Right cardiac atrium (tissue), 5 donors: ENCODE data around the gene FAM234A. TPM values are rescaled to one million over a fixed set of nuclear protein-coding genes. Genes with fewer than 3 reads are reported as not detected.

Source experiments
- ATAC-seq, 2 donors: fragments of 200-7000 bp; cut with Tn5 transposase; one replicate each; pipeline versions ENCODE4 v1.8.0 to v1.9.1; 2020; ENCODE audit warnings: moderate library complexity in 2 of 2, mild to moderate bottlenecking in 1 of 2
- DNase-seq, 3 donors: peaks; one replicate each; pipeline ENCODE4 v3.0.0-alpha.2; 2020
- H3K27ac ChIP-seq: one replicate; pipeline ENCODE4 v1.5.1; 2013; ENCODE audit warnings: mild to moderate bottlenecking, low read length, control low read depth, moderate library complexity
- H3K27me3 ChIP-seq: one replicate; pipeline ENCODE4 v1.6.1; 2013; ENCODE audit not compliant: control insufficient read depth, insufficient read depth
- H3K4me1 ChIP-seq: one replicate; pipeline ENCODE4 v1.6.1; 2013; ENCODE audit warnings: low read length; ENCODE audit not compliant: control insufficient read depth, insufficient read depth
- H3K4me3 ChIP-seq: one replicate; pipeline ENCODE4 v1.5.1; 2013; ENCODE audit warnings: low read length, control low read depth
- H3K9me3 ChIP-seq: one replicate; pipeline ENCODE4 v1.6.1; 2013; ENCODE audit warnings: low read length; ENCODE audit not compliant: control insufficient read depth
- WGBS: extraction: QIAGEN DNeasy Blood & Tissue Kit; methylation state at CpG from one replicate; pipeline ENCODE4 v1.1.7; 2013; 5-methylcytosine and 5-hydroxymethylcytosine counted together
- intact Hi-C, 4 donors: fragments of 100-400 bp; cut with DNase I; formaldehyde crosslinking; loops; one replicate each; pipeline versions ENCODE4 v1.11.0 to v1.14.0; 2022 to 2023
- polyA plus RNA-seq: library from polyadenylated mRNA; stranded (reverse); fragments of 200-250 nt; gene quantifications from one replicate; pipeline ENCODE4 v1.2.3, GENCODE V29; 2013
- total RNA-seq, 4 donors: library from RNA; stranded (reverse); fragmentation: NEBNext Ultra II Directional; extraction: Animal tissue kit (Norgen Biotek cat#: 25700); gene quantifications; one replicate each; pipeline ENCODE4 v1.2.1, GENCODE V29; 2021
- donor health status: healthy with polysubstance abuse.
- donor health status: DM: no; HTN: yes; CAD: no.
- donor health status: DM: no; HTN: no; CAD: no.
- donor health status: DM: no; HTN: yes; CAD: no; lungs with severe emphysema.
- donor health status: DM: yes; HTN: yes; CAD: no.

Gene FAM234A
- total and polyA plus RNA-seq, 5 donors: 131 to 171 (median 143) TPM

GRCh38 chr16:290681-291405, 56.2 kb downstream of the FAM234A start:
- ATAC-seq (no peak), DNase-seq (peak in 1 of 3 donors; percentile 30)
- WGBS: 95% methylated on average over 50 of the region's 50 CpGs
- intact Hi-C loops: no loop called here
- H3K4me1 ChIP-seq: no peaks in the 10 kb centered on the region
- no peak overlapping the region for H3K4me3 ChIP-seq
- H3K9me3 ChIP-seq: no peaks in the 10 kb centered on the region
- no peak overlapping the region for H3K27ac ChIP-seq
- no peaks in the 10 kb centered on the region for H3K27me3 ChIP-seq

- H3K4me1 ChIP-seq: no peaks in the 10 kb centered on the region
- WGBS: 95% methylated on average over 17 of the region's 17 CpGs
- no peaks in the 10 kb centered on the region for H3K9me3 ChIP-seq
- no peak overlapping the region for H3K4me3 ChIP-seq
- intact Hi-C loops: no loop called here
- no peak overlapping the region for H3K27ac ChIP-seq
- peak in 1 of 3 donors; percentile 32 for DNase-seq
- no peaks in the 10 kb centered on the region for H3K27me3 ChIP-seq
- no peak for ATAC-seq
These were observed 56.9 kb downstream of the FAM234A start for GRCh38 chr16:291539-291938.

GRCh38 chr16:293043-293775, 58.6 kb downstream of the FAM234A start:
- H3K9me3 ChIP-seq: no peaks in the 10 kb centered on the region
- H3K27ac ChIP-seq: no peak overlapping the region
- intact Hi-C loops: no loop called here
- H3K4me3 ChIP-seq: no peak overlapping the region
- no peak for ATAC-seq
- 93% methylated on average over 32 of the region's 32 CpGs for WGBS
- peak in 2 of 3 donors; percentile 35 to 38 for DNase-seq
- no peaks in the 10 kb centered on the region for H3K4me1 ChIP-seq
- H3K27me3 ChIP-seq: no peaks in the 10 kb centered on the region

- no peaks in the 10 kb centered on the region for H3K9me3 ChIP-seq
- DNase-seq (peak in 2 of 3 donors; percentile 26 to 42), ATAC-seq (no peak)
- no peak overlapping the region for H3K27ac ChIP-seq
- WGBS: 96% methylated on average over 14 of the region's 14 CpGs
- no peaks in the 10 kb centered on the region for H3K4me1 ChIP-seq
- intact Hi-C loops: no loop called here
- H3K4me3 ChIP-seq: no peak overlapping the region
- H3K27me3 ChIP-seq: no peaks in the 10 kb centered on the region
These were observed 61.7 kb downstream of the FAM234A start for GRCh38 chr16:296276-296675.

GRCh38 chr16:296806-297510, 62.3 kb downstream of the FAM234A start:
- WGBS: 90% methylated on average over 37 of the region's 37 CpGs
- H3K9me3 ChIP-seq: no peaks in the 10 kb centered on the region
- H3K4me3 ChIP-seq: no peak overlapping the region
- no peaks in the 10 kb centered on the region for H3K27me3 ChIP-seq
- DNase-seq: peak in 1 of 3 donors; percentile 47
- H3K4me1 ChIP-seq: no peaks in the 10 kb centered on the region
- H3K27ac ChIP-seq: no peak overlapping the region
- intact Hi-C loops: no loop called here
- peak in 1 of 2 donors; percentile 13 for ATAC-seq

GRCh38 chr16:297832-298231, 63.2 kb downstream of the FAM234A start:
- Histone ChIP-seq H3K4me3 (no peak overlapping the region), H3K9me3 (no peaks in the 10 kb centered on the region), H3K27ac (no peak overlapping the region), H3K27me3 (no peaks in the 10 kb centered on the region), H3K4me1 (no peaks in the 10 kb centered on the region)
- DNase-seq (peak in 1 of 3 donors; percentile 28), ATAC-seq (peak; percentile 15 to 19)
- intact Hi-C loops: no loop called here
- WGBS: 93% methylated on average over 32 of the region's 32 CpGs

- H3K27ac ChIP-seq: no peak overlapping the region
- no peaks in the 10 kb centered on the region for H3K27me3 ChIP-seq
- intact Hi-C loops: no loop called here
- H3K4me3 ChIP-seq: no peak overlapping the region
- no peaks in the 10 kb centered on the region for H3K9me3 ChIP-seq
- 96% methylated on average over 6 of the region's 6 CpGs for WGBS
- H3K4me1 ChIP-seq: no peaks in the 10 kb centered on the region
- DNase-seq: peak in 2 of 3 donors; percentile 16 to 32
- ATAC-seq: no peak
These were observed 66.6 kb downstream of the FAM234A start for GRCh38 chr16:301235-301634.

GRCh38 chr16:301950-302349, 67.3 kb downstream of the FAM234A start:
- Histone ChIP-seq H3K4me3 (no peak overlapping the region), H3K27me3 (no peaks in the 10 kb centered on the region), H3K9me3 (no peaks in the 10 kb centered on the region), H3K27ac (no peak overlapping the region), H3K4me1 (no peaks in the 10 kb centered on the region)
- intact Hi-C loops: no loop called here
- WGBS: 96% methylated on average over 13 of the region's 13 CpGs
- DNase-seq (peak in 1 of 3 donors; percentile 7), ATAC-seq (no peak)

- DNase-seq (peak in 1 of 3 donors; percentile 33), ATAC-seq (no peak)
- intact Hi-C loops: no loop called here
- Histone ChIP-seq H3K27ac (no peak overlapping the region), H3K27me3 (no peaks in the 10 kb centered on the region), H3K4me1 (no peaks in the 10 kb centered on the region), H3K4me3 (no peak overlapping the region), H3K9me3 (no peaks in the 10 kb centered on the region)
- WGBS: 89% methylated on average over 43 of the region's 43 CpGs
These were observed 69.3 kb downstream of the FAM234A start for GRCh38 chr16:303760-304505.

- WGBS: 91% methylated on average over 19 of the region's 19 CpGs
- Histone ChIP-seq H3K9me3 (no peaks in the 10 kb centered on the region), H3K4me3 (no peak overlapping the region), H3K27ac (no peak overlapping the region), H3K27me3 (no peaks in the 10 kb centered on the region), H3K4me1 (no peaks in the 10 kb centered on the region)
- DNase-seq (peak in 1 of 3 donors; percentile 56), ATAC-seq (no peak)
- intact Hi-C loops: no loop called here
These were observed 71.5 kb downstream of the FAM234A start for GRCh38 chr16:305916-306626.
